H1 (cell line): ENCODE results near the gene TUBGCP4. TPM values are rescaled to one million over a fixed set of nuclear protein-coding genes. Genes with fewer than 3 reads are reported as not detected.

Experiments used
- CTCF ChIA-PET: fragments of 300-600 bp; sonication (Branson Sonifier 250); formaldehyde crosslinking; loops from one replicate; lab custom pipeline; 2021; ENCODE audit not compliant: partially characterized antibody; lab: Charles Lee
- POLR2A ChIA-PET: fragments of 300-600 bp; sonication (Branson Sonifier 250); formaldehyde crosslinking; loops from one replicate; lab custom pipeline; 2021; ENCODE audit warnings: inconsistent platforms; ENCODE audit not compliant: partially characterized antibody; lab: Charles Lee
- DNase-seq, 2 experiments: peaks; one replicate each; pipeline versions ENCODE4 v3.0.0 to v3.0.0-alpha.2; 2010 to 2022; ENCODE audit warnings: low spot score in 2 of 2, low read depth in 1 of 2, mixed read lengths in 1 of 2
- FAIRE-seq: peaks from 2 replicates; lab custom pipeline; 2011; peaks lifted over from hg19 to GRCh38; lab: Jason Lieb, UNC
- H2AFZ ChIP-seq: 2 replicates; pipeline ENCODE4 v1.8.1; 2012; ENCODE audit warnings: low read length, inconsistent platforms
- H2AK5ac ChIP-seq: 2 replicates; pipeline ENCODE4 v1.6.1; 2013; ENCODE audit warnings: low read depth, low read length
- H2BK120ac ChIP-seq: replicated peaks from 2 replicates; pipeline ENCODE3; 2013; ENCODE audit warnings: low read depth, low read length, inconsistent platforms
- H2BK12ac ChIP-seq: 2 replicates; pipeline ENCODE4 v1.6.1; 2013; ENCODE audit warnings: low read depth, low read length
- H2BK15ac ChIP-seq: 2 replicates; pipeline ENCODE4 v1.6.1; 2013; ENCODE audit warnings: low read length
- H2BK20ac ChIP-seq: 2 replicates; pipeline ENCODE4 v1.6.1; 2013; ENCODE audit warnings: low read length
- H2BK5ac ChIP-seq: 2 replicates; pipeline ENCODE4 v1.6.1; 2013; ENCODE audit warnings: low read depth, low read length
- H3K14ac ChIP-seq: 2 replicates; pipeline ENCODE4 v1.6.1; 2013; ENCODE audit warnings: inconsistent platforms; ENCODE audit not compliant: insufficient read length
- H3K18ac ChIP-seq: 2 replicates; pipeline ENCODE4 v1.6.1; 2013; ENCODE audit warnings: low read length; ENCODE audit errors: extremely low read depth
- H3K23ac ChIP-seq: 2 replicates; pipeline ENCODE4 v1.6.1; 2013; ENCODE audit warnings: inconsistent platforms; ENCODE audit not compliant: insufficient read length
- H3K23me2 ChIP-seq: 2 replicates; pipeline ENCODE4 v1.6.1; 2013; ENCODE audit warnings: low read depth, low read length
- H3K27ac ChIP-seq: 2 replicates; pipeline ENCODE4 v1.6.1; 2011; ENCODE audit warnings: low read depth, low read length, inconsistent platforms
- H3K27me3 ChIP-seq, 4 experiments: replicated peaks in 1 of 4; 1 replicate in 1 of 4; 2 replicates in 3 of 4; pipeline versions ENCODE4 v1.6.1 to v1.8.1; 2011 to 2013; ENCODE audit warnings: low read length in 3 of 4, mild to moderate bottlenecking in 3 of 4, inconsistent platforms in 2 of 4, mixed read lengths in 2 of 4, moderate library complexity in 1 of 4; ENCODE audit not compliant: control insufficient read depth in 3 of 4, insufficient read depth in 3 of 4; ENCODE audit errors: extremely low read depth in 1 of 4
- H3K36me3 ChIP-seq, 4 experiments: 2 replicates each; pipeline versions ENCODE4 v1.6.1 to v1.8.1; 2011 to 2013; ENCODE audit warnings: mild to moderate bottlenecking in 4 of 4, low read length in 3 of 4, moderate library complexity in 2 of 4, control low read depth in 1 of 4, inconsistent platforms in 1 of 4; ENCODE audit not compliant: insufficient read depth in 4 of 4, control insufficient read depth in 2 of 4
- H3K4ac ChIP-seq: replicated peaks from 2 replicates; pipeline ENCODE3; 2013; ENCODE audit warnings: low read length, low read depth, mixed read lengths, inconsistent platforms; ENCODE audit not compliant: insufficient read length
- H3K4me1 ChIP-seq, 4 experiments: replicated peaks in 1 of 4; 1 replicate in 1 of 4; 2 replicates in 3 of 4; pipeline versions ENCODE4 v1.6.1 to v1.8.1; 2011 to 2013; ENCODE audit warnings: low read length in 3 of 4, inconsistent platforms in 2 of 4, mixed read lengths in 1 of 4; ENCODE audit not compliant: insufficient read depth in 4 of 4, control insufficient read depth in 3 of 4
- H3K4me2 ChIP-seq, 2 experiments: 2 replicates each; pipeline versions ENCODE4 v1.6.1 to v1.8.1; 2011 to 2013; ENCODE audit warnings: low read depth in 2 of 2, low read length in 2 of 2, control low read depth in 1 of 2, inconsistent platforms in 1 of 2, mild to moderate bottlenecking in 1 of 2; ENCODE audit not compliant: insufficient read depth in 1 of 2
- H3K4me3 ChIP-seq, 4 experiments: fragments of 200-600, 300-600 bp in 1 of 4; sonication (generic), shearing (Covaris generic), sonication (Bioruptor Twin) in 1 of 4; 2 replicates each; pipeline versions ENCODE4 v1.5.1 to v1.8.1; 2011 to 2016; ENCODE audit warnings: low read length in 4 of 4, low read depth in 3 of 4, control low read depth in 2 of 4, inconsistent platforms in 2 of 4, mild to moderate bottlenecking in 2 of 4, mixed read lengths in 1 of 4, moderate library complexity in 1 of 4; ENCODE audit not compliant: insufficient read depth in 2 of 4; ENCODE audit errors: extremely low read depth in 1 of 4
- H3K56ac ChIP-seq: replicated peaks from 2 replicates; pipeline ENCODE3; 2013; ENCODE audit warnings: low read depth, mild to moderate bottlenecking, mixed read lengths, low read length, inconsistent platforms; ENCODE audit not compliant: insufficient read length
- H3K79me1 ChIP-seq: 2 replicates; pipeline ENCODE4 v1.6.1; 2013; ENCODE audit warnings: low read depth, low read length, control low read depth
- H3K79me2 ChIP-seq, 2 experiments: 2 replicates each; pipeline versions ENCODE4 v1.6.1 to v1.8.1; 2012 to 2013; ENCODE audit warnings: low read length in 2 of 2, mild to moderate bottlenecking in 2 of 2, inconsistent platforms in 1 of 2; ENCODE audit not compliant: insufficient read depth in 2 of 2, control insufficient read depth in 1 of 2
- H3K9ac ChIP-seq, 4 experiments: replicated peaks in 1 of 4; 1 replicate in 1 of 4; 2 replicates in 3 of 4; pipeline versions ENCODE4 v1.6.1 to v1.8.1; 2011 to 2013; ENCODE audit warnings: low read depth in 3 of 4, low read length in 3 of 4, control low read depth in 2 of 4, mild to moderate bottlenecking in 2 of 4, moderate library complexity in 2 of 4, inconsistent platforms in 1 of 4; ENCODE audit errors: extremely low read depth in 1 of 4
- H3K9me3 ChIP-seq, 2 experiments: 2 replicates each; pipeline versions ENCODE4 v1.6.1 to v1.8.1; 2012 to 2013; ENCODE audit warnings: mild to moderate bottlenecking in 2 of 2, moderate library complexity in 2 of 2, control low read depth in 1 of 2, inconsistent platforms in 1 of 2, low read depth in 1 of 2, low read length in 1 of 2, mixed read lengths in 1 of 2; ENCODE audit not compliant: insufficient read depth in 2 of 2
- H4K20me1 ChIP-seq, 2 experiments: replicated peaks in 1 of 2; 2 replicates each; pipeline versions ENCODE3 to v1.8.1; 2011 to 2013; ENCODE audit warnings: inconsistent platforms in 2 of 2, low read length in 2 of 2, mild to moderate bottlenecking in 1 of 2; ENCODE audit not compliant: insufficient read depth in 2 of 2, control insufficient read depth in 1 of 2
- H4K5ac ChIP-seq: 2 replicates; pipeline ENCODE4 v1.6.1; 2013; ENCODE audit warnings: low read length, low read depth, mixed read lengths, inconsistent platforms; ENCODE audit not compliant: insufficient read length
- H4K8ac ChIP-seq: 2 replicates; pipeline ENCODE4 v1.8.0; 2013; ENCODE audit warnings: mild to moderate bottlenecking, moderate library complexity, low read length, inconsistent platforms; ENCODE audit not compliant: insufficient read depth; ENCODE audit errors: extremely low read depth
- H4K91ac ChIP-seq: replicated peaks from 2 replicates; pipeline ENCODE3; 2013; ENCODE audit warnings: low read length, mixed read lengths, inconsistent platforms; ENCODE audit not compliant: insufficient read length
- ASH2L ChIP-seq: fragments of 200-600, 300-600 bp; sonication (generic); IDR thresholded peaks from one replicate; pipeline ENCODE4 v1.7.1; 2017; ENCODE audit warnings: low read length
- CHD2 ChIP-seq: IDR thresholded peaks from 2 replicates; pipeline ENCODE4 v1.6.1; 2012; ENCODE audit warnings: low read length, improper control_type of control experiment
- JUN ChIP-seq: IDR thresholded peaks from 2 replicates; pipeline ENCODE4 v1.6.1; 2011; ENCODE audit warnings: low read depth, mild to moderate bottlenecking, improper control_type of control experiment, low read length
- KDM1A ChIP-seq: fragments of 200-600, 300-600 bp; sonication (generic); IDR thresholded peaks from 2 replicates; pipeline ENCODE4 v1.7.1; 2016; ENCODE audit warnings: mild to moderate bottlenecking, low read length, borderline replicate concordance
- NRF1 ChIP-seq: IDR thresholded peaks from 2 replicates; pipeline ENCODE4 v1.6.1; 2011; ENCODE audit warnings: mild to moderate bottlenecking, low read depth, low read length, improper control_type of control experiment
- POU5F1 ChIP-seq: IDR thresholded peaks from 2 replicates; pipeline ENCODE4 v1.6.1; 2011; ENCODE audit warnings: low read depth, mild to moderate bottlenecking, low read length, moderate library complexity
- RBBP5 ChIP-seq: IDR thresholded peaks from 2 replicates; pipeline ENCODE4 v1.7.1; 2012; ENCODE audit warnings: low read depth, mild to moderate bottlenecking, inconsistent platforms, low read length, moderate library complexity, borderline replicate concordance
- RXRA ChIP-seq: IDR thresholded peaks from 2 replicates; pipeline ENCODE4 v1.6.1; 2011; ENCODE audit warnings: low read depth, mild to moderate bottlenecking, low read length, moderate library complexity; ENCODE audit not compliant: insufficient read depth
- SIRT6 ChIP-seq: IDR thresholded peaks from one replicate; pipeline ENCODE4 v1.7.1; 2012; ENCODE audit warnings: low read length, inconsistent platforms
- SP2 ChIP-seq: IDR thresholded peaks from 2 replicates; pipeline ENCODE4 v1.6.1; 2012; ENCODE audit warnings: mild to moderate bottlenecking, low read length, inconsistent platforms
- SRF ChIP-seq: IDR thresholded peaks from 2 replicates; pipeline ENCODE4 v1.6.1; 2011; ENCODE audit warnings: mild to moderate bottlenecking, low read depth, low read length, moderate library complexity
- WGBS, 2 experiments: shearing (Covaris generic) in 1 of 2; methylation state at CpG; one replicate each; pipeline versions ENCODE4 v1.1.6 to v1.1.7; 2013 to 2015; ENCODE audit warnings: low lambda C conversion rate in 2 of 2, mixed read lengths in 2 of 2, inconsistent platforms in 1 of 2, low coverage in 1 of 2, missing lambda C conversion rate in 1 of 2; ENCODE audit not compliant: insufficient replicate concordance in 2 of 2, insufficient coverage in 1 of 2, insufficient read length in 1 of 2; ENCODE audit errors: extremely low coverage in 1 of 2, missing lambda C conversion rate in 1 of 2; 5-methylcytosine and 5-hydroxymethylcytosine counted together
- polyA plus RNA-seq, 7 experiments: library from polyadenylated mRNA; depleted of rRNA in 3 of 7; stranded (reverse) in 5 of 7; unstranded in 2 of 7; fragments of >200 nt in 5 of 7; fragments of 200-250 nt in 2 of 7; gene quantifications; 1 replicate in 5 of 7; 2 replicates in 1 of 7; 4 replicates in 1 of 7; pipeline versions ENCODE4 v1.2.1 to v1.2.3, GENCODE V29; 2011 to 2013; ENCODE audit warnings: missing spikeins in 2 of 7, mixed read lengths in 2 of 7
- total RNA-seq: library from RNA; stranded (reverse); fragmentation: NEBNext Ultra II Directional; extraction: Animal tissue kit (Norgen Biotek cat#: 25700); gene quantifications from 2 replicates; pipeline ENCODE4 v1.2.1, GENCODE V29; 2021
- TF ChIP-seq, protein P1 (sequence below): IDR thresholded peaks from 2 replicates; pipeline ENCODE4 v1.6.1; 2011; ENCODE audit warnings: low read length, improper control_type of control experiment
- TF ChIP-seq, protein P2 (sequence below): IDR thresholded peaks from 2 replicates; pipeline ENCODE4 v1.6.1; 2012; ENCODE audit warnings: inconsistent platforms

The TUBGCP4 gene
- total and polyA plus RNA-seq, 2 of the 8 experiments (the other 6 are each of a cell fraction or from before 2014, with no cell fraction given) = 7.3 to 23.4 TPM

DNA sequence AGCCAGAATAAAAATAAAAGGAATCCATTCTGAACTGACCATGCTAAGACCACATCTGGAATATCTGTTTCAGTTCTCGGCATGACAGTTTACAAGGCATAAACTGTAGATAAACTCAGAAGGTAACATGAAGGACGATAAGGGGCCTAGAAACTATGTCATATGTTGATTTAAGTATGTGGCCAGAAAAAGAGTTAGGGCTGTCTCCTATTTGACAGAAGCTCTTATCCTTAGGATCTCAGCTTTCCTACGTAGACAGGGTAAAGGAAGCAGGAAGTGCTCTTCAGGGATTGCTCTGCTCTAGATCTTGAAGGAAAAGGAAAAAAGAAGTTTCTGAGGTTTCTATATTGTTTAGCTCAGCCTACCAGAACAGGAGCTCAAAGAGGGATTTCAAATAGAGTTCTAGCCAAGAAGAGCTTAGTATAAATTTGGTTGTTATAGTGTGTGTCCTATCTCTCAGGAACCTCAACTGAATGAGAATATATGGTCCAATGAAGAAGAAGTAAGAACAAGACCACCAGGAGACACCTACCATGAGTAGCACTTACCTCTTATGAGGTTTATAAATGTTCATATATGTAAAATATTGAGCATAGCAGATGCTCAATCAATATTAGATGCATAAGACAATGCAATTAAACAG is 62.9 kb downstream of the TUBGCP4 start:
- Histone ChIP-seq H3K79me2 (no peaks in the 10 kb centered on the region), H3K9ac (no peak overlapping the region), H3K23me2 (no peaks in the 10 kb centered on the region), H3K14ac (no peak overlapping the region), H3K4me1 (no peaks in the 10 kb centered on the region), H3K4ac (no peak overlapping the region), H3K9me3 (no peaks in the 10 kb centered on the region), H4K20me1 (peaks cover 3 to 4% of the 10 kb centered on the region in 2 experiments), H2BK12ac (no peak overlapping the region), H4K5ac (no peak overlapping the region), H3K27me3 (no peaks in the 10 kb centered on the region), H3K79me1 (no peaks in the 10 kb centered on the region), H2AFZ (no peak overlapping the region), H3K23ac (no peak overlapping the region), H3K27ac (no peak overlapping the region), H3K56ac (no peak overlapping the region), H2BK120ac (no peak overlapping the region), H3K4me3 (no peak overlapping the region), H3K36me3 (peaks cover 12 to 75% (median 46%) of the 10 kb centered on the region in 4 experiments), H2AK5ac (no peak overlapping the region), H3K18ac (no peak overlapping the region), H4K8ac (no peak overlapping the region), H3K4me2 (no peak overlapping the region), H2BK5ac (no peak overlapping the region), H4K91ac (no peak overlapping the region), H2BK20ac (no peak overlapping the region), H2BK15ac (no peak overlapping the region)
- ChIA-PET CTCF (interaction anchor here (0.7 to 1.5 kb wide), 7 partner anchors 16 to 80 kb away, joined by 3 to 7 read pairs (median 3); no protein-coding TSS in a partner anchor), POLR2A (interaction anchor here (1.3 kb wide), 1 partner anchor 12 kb away, joined by 3 read pairs; no protein-coding TSS in a partner anchor)
- FAIRE-seq = no peak
- no peak for DNase-seq
- WGBS, 2 experiments = 95% methylated on average over 3 of the region's 3 CpGs; no CpG with 5 or more reads in 1 of the 2 experiments
- TF ChIP-seq CHD2 = no peak
- TF ChIP-seq KDM1A = no peak
- TF ChIP-seq, protein P1, sequence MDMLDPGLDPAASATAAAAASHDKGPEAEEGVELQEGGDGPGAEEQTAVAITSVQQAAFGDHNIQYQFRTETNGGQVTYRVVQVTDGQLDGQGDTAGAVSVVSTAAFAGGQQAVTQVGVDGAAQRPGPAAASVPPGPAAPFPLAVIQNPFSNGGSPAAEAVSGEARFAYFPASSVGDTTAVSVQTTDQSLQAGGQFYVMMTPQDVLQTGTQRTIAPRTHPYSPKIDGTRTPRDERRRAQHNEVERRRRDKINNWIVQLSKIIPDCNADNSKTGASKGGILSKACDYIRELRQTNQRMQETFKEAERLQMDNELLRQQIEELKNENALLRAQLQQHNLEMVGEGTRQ = no peak
- TF ChIP-seq SP2 = no peak
- TF ChIP-seq, protein P2, sequence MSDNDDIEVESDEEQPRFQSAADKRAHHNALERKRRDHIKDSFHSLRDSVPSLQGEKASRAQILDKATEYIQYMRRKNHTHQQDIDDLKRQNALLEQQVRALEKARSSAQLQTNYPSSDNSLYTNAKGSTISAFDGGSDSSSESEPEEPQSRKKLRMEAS = no peak
- no peak for TF ChIP-seq POU5F1
- no peak for TF ChIP-seq ASH2L
- TF ChIP-seq JUN = no peak
- TF ChIP-seq RXRA = no peak
- no peak for TF ChIP-seq NRF1
- no peak for TF ChIP-seq SIRT6
- TF ChIP-seq RBBP5 = no peak
- no peak for TF ChIP-seq SRF
